ENCODE measurements around the gene DNASE2. TPM values are rescaled to one million over a fixed set of nuclear protein-coding genes. Genes with fewer than 3 reads are reported as not detected.

The DNASE2 gene
- total RNA-seq, 1 donor from 2014 or later = 47.3 TPM

- Mint-ChIP-seq H3K36me3 (ENCODE audit: unreplicated experiment) (peaks cover 5% of the 10 kb centered on the region), H3K4me1 (ENCODE audit: unreplicated experiment) (peaks cover 5% of the 10 kb centered on the region), H3K27me3 (ENCODE audit: unreplicated experiment) (peaks cover 6% of the 10 kb centered on the region), H3K27ac (ENCODE audit: unreplicated experiment) (no peak overlapping the region), H3K9me3 (ENCODE audit: unreplicated experiment) (no peaks in the 10 kb centered on the region), H3K4me3 (ENCODE audit: unreplicated experiment) (peak overlapping the region; percentile 61)
- DNase-seq (ENCODE audit: extremely low spot score, unreplicated experiment) = peak; percentile 87
- TF ChIP-seq, protein P1, sequence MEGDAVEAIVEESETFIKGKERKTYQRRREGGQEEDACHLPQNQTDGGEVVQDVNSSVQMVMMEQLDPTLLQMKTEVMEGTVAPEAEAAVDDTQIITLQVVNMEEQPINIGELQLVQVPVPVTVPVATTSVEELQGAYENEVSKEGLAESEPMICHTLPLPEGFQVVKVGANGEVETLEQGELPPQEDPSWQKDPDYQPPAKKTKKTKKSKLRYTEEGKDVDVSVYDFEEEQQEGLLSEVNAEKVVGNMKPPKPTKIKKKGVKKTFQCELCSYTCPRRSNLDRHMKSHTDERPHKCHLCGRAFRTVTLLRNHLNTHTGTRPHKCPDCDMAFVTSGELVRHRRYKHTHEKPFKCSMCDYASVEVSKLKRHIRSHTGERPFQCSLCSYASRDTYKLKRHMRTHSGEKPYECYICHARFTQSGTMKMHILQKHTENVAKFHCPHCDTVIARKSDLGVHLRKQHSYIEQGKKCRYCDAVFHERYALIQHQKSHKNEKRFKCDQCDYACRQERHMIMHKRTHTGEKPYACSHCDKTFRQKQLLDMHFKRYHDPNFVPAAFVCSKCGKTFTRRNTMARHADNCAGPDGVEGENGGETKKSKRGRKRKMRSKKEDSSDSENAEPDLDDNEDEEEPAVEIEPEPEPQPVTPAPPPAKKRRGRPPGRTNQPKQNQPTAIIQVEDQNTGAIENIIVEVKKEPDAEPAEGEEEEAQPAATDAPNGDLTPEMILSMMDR (IDR thresholded peaks at IDR 0.05) = no peak
Measured at GRCh38 chr19:12867120-12868099, 13.8 kb downstream of the DNASE2 start.

GRCh38 chr19:12866416-12867119, 14.7 kb downstream of the DNASE2 start:
- H3K36me3 Mint-ChIP-seq (ENCODE audit: unreplicated experiment) = peaks cover 2% of the 10 kb centered on the region
- DNase-seq (ENCODE audit: extremely low spot score, unreplicated experiment) = no peak
- peaks cover 5% of the 10 kb centered on the region for H3K4me1 Mint-ChIP-seq (ENCODE audit: unreplicated experiment)
- no peak overlapping the region for H3K27ac Mint-ChIP-seq (ENCODE audit: unreplicated experiment)
- H3K9me3 Mint-ChIP-seq (ENCODE audit: unreplicated experiment) = no peaks in the 10 kb centered on the region
- H3K27me3 Mint-ChIP-seq (ENCODE audit: unreplicated experiment) = peaks cover 11% of the 10 kb centered on the region
- TF ChIP-seq, protein P1 (IDR thresholded peaks at IDR 0.05) = no peak
- H3K4me3 Mint-ChIP-seq (ENCODE audit: unreplicated experiment) = peak overlapping the region; percentile 61

- peaks cover 5% of the 10 kb centered on the region for H3K4me1 Mint-ChIP-seq (ENCODE audit: unreplicated experiment)
- peaks cover under 1% of the 10 kb centered on the region for H3K36me3 Mint-ChIP-seq (ENCODE audit: unreplicated experiment)
- no peak overlapping the region for H3K4me3 Mint-ChIP-seq (ENCODE audit: unreplicated experiment)
- TF ChIP-seq, protein P1 (IDR thresholded peaks at IDR 0.05) = no peak
- no peak overlapping the region for H3K27ac Mint-ChIP-seq (ENCODE audit: unreplicated experiment)
- H3K9me3 Mint-ChIP-seq (ENCODE audit: unreplicated experiment) = no peaks in the 10 kb centered on the region
- H3K27me3 Mint-ChIP-seq (ENCODE audit: unreplicated experiment) = peaks cover 14% of the 10 kb centered on the region
- DNase-seq (ENCODE audit: extremely low spot score, unreplicated experiment) = no peak
Measured at GRCh38 chr19:12865746-12866415, 15.4 kb downstream of the DNASE2 start.

DNA sequence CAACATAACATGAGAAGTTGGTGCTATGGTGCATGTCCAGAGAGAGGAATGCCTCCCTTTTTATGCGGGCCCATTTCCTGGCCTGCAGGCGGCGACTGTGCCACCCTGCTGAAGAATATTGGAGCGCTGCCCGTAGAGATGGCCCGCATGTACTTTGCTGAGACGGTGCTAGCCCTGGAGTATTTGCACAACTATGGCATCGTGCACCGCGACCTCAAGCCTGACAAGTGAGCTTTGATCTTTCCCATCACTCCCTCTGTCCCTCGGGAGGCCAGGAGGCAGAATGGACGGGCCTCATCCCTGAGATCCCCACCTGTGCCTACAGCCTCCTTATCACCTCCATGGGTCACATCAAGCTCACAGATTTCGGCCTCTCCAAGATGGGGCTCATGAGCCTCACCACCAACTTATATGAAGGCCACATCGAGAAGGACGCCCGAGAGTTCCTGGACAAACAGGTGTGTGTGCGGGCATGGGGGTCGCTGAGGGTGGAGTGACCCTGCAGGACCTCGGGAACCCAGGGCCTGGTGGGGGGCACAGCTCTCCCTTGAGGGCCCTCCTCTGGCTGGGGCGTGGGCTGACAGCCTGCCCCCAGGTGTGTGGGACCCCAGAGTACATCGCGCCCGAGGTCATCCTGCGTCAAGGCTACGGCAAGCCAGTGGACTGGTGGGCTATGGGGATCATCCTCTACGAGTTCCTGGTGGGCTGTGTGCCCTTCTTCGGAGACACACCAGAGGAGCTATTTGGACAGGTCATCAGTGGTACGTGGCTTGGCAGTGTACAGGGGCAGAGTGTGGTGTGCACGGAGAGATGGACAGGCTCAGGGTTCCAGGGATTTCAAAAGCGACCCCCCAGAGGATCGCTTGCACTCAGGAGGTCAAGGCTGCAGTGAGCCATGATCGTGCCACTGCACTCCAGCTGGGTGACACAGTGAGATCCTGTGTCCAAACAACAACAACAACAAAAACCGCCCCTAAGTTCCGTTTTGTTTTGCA, 16.2 kb downstream of the DNASE2 start:
- TF ChIP-seq, protein P1 (IDR thresholded peaks at IDR 0.05) = no peak
- Mint-ChIP-seq H3K27ac (ENCODE audit: unreplicated experiment) (no peak overlapping the region), H3K27me3 (ENCODE audit: unreplicated experiment) (peaks cover 14% of the 10 kb centered on the region), H3K36me3 (ENCODE audit: unreplicated experiment) (no peaks in the 10 kb centered on the region), H3K4me3 (ENCODE audit: unreplicated experiment) (no peak overlapping the region), H3K4me1 (ENCODE audit: unreplicated experiment) (peaks cover 5% of the 10 kb centered on the region), H3K9me3 (ENCODE audit: unreplicated experiment) (no peaks in the 10 kb centered on the region)
- no peak for DNase-seq (ENCODE audit: extremely low spot score, unreplicated experiment)

Measured in osteocyte (in vitro differentiated cells).